ENCODE data around the gene STK35. TPM values are rescaled to one million over a fixed set of nuclear protein-coding genes. Genes with fewer than 3 reads are reported as not detected.

Gene STK35
- total and polyA plus RNA-seq, 2 donors (not counting 3 experiments of a cell fraction or from before 2014, with no cell fraction given) = 10.2 to 17.5 TPM

DNA sequence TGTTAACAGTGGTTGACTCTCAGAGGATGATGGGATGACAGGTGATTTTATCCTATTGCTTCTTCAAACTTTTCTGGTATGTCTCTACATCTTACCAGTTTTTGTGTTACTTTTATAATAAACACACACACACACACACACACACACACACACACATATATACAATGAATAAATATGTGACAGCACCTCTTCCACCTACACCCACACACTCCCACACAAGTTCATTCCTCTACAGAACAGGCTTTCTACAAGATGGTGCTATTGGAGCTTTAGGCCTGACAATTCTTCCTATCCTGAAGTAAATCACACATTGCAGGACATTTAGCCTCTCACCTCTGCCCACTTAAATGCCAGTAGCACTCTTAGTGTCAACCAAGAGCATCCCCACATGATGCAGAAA, 46.7 kb upstream of the STK35 start:
- H3K4me2 ChIP-seq (ENCODE audit: insufficient read depth, low read length) = no peak overlapping the region
- DNase-seq (ENCODE audit: low read depth, low spot score) = no peak
- no peak overlapping the region for H3K9ac ChIP-seq (replicated peaks; ENCODE audit: extremely low read depth, insufficient read depth, low read length)
- no TSS peak for BruUV-seq (replicated peaks)
- dilution Hi-C loops (cut with MboI; ENCODE audit: extremely low pct_ligation_motif_present, low sequenced_read_pairs) (no loop called here), intact Hi-C loops (cut with micrococcal nuclease) (no loop called here)
- no peak overlapping the region for H3K4me3 ChIP-seq (replicated peaks in 1 of 3; ENCODE audit: insufficient read depth in 1 of 3, low read depth in 1 of 3, low read length in 3 of 3)
- no peak overlapping the region for H2AFZ ChIP-seq (ENCODE audit: low read depth, low read length)
- H4K20me1 ChIP-seq (replicated peaks; ENCODE audit: control insufficient read depth, extremely low read depth, insufficient read depth, low read length) = no peaks in the 10 kb centered on the region
- TF ChIP-seq MYC (IDR thresholded peaks at IDR 0.05; ENCODE audit: low read depth, low read length) = no peak
- no peak for TF ChIP-seq GATA2 (IDR thresholded peaks at IDR 0.05; ENCODE audit: insufficient read depth, insufficient read length, low read depth, low read length)
- TF ChIP-seq CTCF (IDR thresholded peaks at IDR 0.05; ENCODE audit: extremely low read depth in 1 of 2, insufficient read depth in 1 of 2, low read depth in 1 of 2, low read length in 2 of 2) = no peak
- no peak for TF ChIP-seq MAX (IDR thresholded peaks at IDR 0.05; ENCODE audit: insufficient read depth, insufficient read length)
- TF ChIP-seq EZH2 (IDR thresholded peaks at IDR 0.05; ENCODE audit: borderline replicate concordance, low read depth, low read length, severe bottlenecking) = no peak
- no peak for TF ChIP-seq JUN (IDR thresholded peaks at IDR 0.05; ENCODE audit: borderline replicate concordance, insufficient read depth, insufficient read length, low read depth)
- TF ChIP-seq POLR2AphosphoS5 (IDR thresholded peaks at IDR 0.05; ENCODE audit: insufficient read depth, low read depth, low read length) = no peak
- no peak for TF ChIP-seq FOS (IDR thresholded peaks at IDR 0.05; ENCODE audit: borderline replicate concordance, insufficient read depth, low read length)
- TF ChIP-seq POLR2A (IDR thresholded peaks at IDR 0.05; ENCODE audit: low read depth, low read length) = no peak
- H3K36me3 ChIP-seq (ENCODE audit: control insufficient read depth in 2 of 2, extremely low read depth in 1 of 2, insufficient read depth in 2 of 2, low read length in 2 of 2) = no peaks in the 10 kb centered on the region
- no peak overlapping the region for H3K27ac ChIP-seq (ENCODE audit: insufficient read depth, low read depth, low read length)
- H3K9me3 ChIP-seq (replicated peaks; ENCODE audit: control insufficient read depth, insufficient read depth, low read length) = no peaks in the 10 kb centered on the region
- no peaks in the 10 kb centered on the region for H3K4me1 ChIP-seq (ENCODE audit: control insufficient read depth, extremely low read depth, insufficient read depth, low read length)
- CTCF ChIA-PET = no interaction called here
- FAIRE-seq = no peak
- POLR2A ChIA-PET = no interaction called here
- H3K79me2 ChIP-seq (ENCODE audit: control insufficient read depth, insufficient read depth, low read length) = no peaks in the 10 kb centered on the region
- H3K27me3 ChIP-seq (ENCODE audit: control insufficient read depth in 2 of 2, insufficient read depth in 2 of 2, low read length in 2 of 2) = no peaks in the 10 kb centered on the region
- no peaks in the 10 kb centered on the region for H3K9me1 ChIP-seq (replicated peaks; ENCODE audit: control insufficient read depth, extremely low read depth, insufficient read depth, low read length)

Measured in endothelial cell of umbilical vein (primary cell).